ENCODE data around the gene IFNL1.

The IFNL1 gene

GRCh38 chr19:39297931-39298634, 1.9 kb downstream of the IFNL1 start:
- TF ChIP-seq CTCF (IDR thresholded peaks at IDR 0.05; ENCODE audit: control insufficient read depth, insufficient read depth, low read depth, low read length, missing control alignments): no peak
- no peak overlapping the region for H3K4me3 ChIP-seq (ENCODE audit: control insufficient read depth, low read depth, low read length)

GRCh38 chr19:39299404-39299803, 3.2 kb downstream of the IFNL1 start:
- no peak overlapping the region for H3K4me3 ChIP-seq (ENCODE audit: control insufficient read depth, low read depth, low read length)
- DNase-seq (ENCODE audit: low read depth): no peak
- TF ChIP-seq CTCF (IDR thresholded peaks at IDR 0.05; ENCODE audit: control insufficient read depth, insufficient read depth, low read depth, low read length, missing control alignments): no peak

More at GRCh38 chr19:39297931-39298634, 1.9 kb downstream of the IFNL1 start:
- no peak for DNase-seq (ENCODE audit: low read depth)

- H3K4me3 ChIP-seq (ENCODE audit: control insufficient read depth, low read depth, low read length): no peak overlapping the region
- TF ChIP-seq CTCF (IDR thresholded peaks at IDR 0.05; ENCODE audit: control insufficient read depth, insufficient read depth, low read depth, low read length, missing control alignments): no peak
- DNase-seq (ENCODE audit: low read depth): no peak
These were observed 3.6 kb downstream of the IFNL1 start for GRCh38 chr19:39299832-39300231.

- H3K4me3 ChIP-seq (ENCODE audit: control insufficient read depth, low read depth, low read length): no peak overlapping the region
- TF ChIP-seq CTCF (IDR thresholded peaks at IDR 0.05; ENCODE audit: control insufficient read depth, insufficient read depth, low read depth, low read length, missing control alignments): no peak
- no peak for DNase-seq (ENCODE audit: low read depth)
These were observed 4.8 kb downstream of the IFNL1 start for GRCh38 chr19:39301021-39301420.

GRCh38 chr19:39301562-39301961, 5.4 kb downstream of the IFNL1 start:
- no peak for TF ChIP-seq CTCF (IDR thresholded peaks at IDR 0.05; ENCODE audit: control insufficient read depth, insufficient read depth, low read depth, low read length, missing control alignments)
- no peak for DNase-seq (ENCODE audit: low read depth)
- no peak overlapping the region for H3K4me3 ChIP-seq (ENCODE audit: control insufficient read depth, low read depth, low read length)

GRCh38 chr19:39303373-39304184, 7.4 kb downstream of the IFNL1 start:
- no peak for DNase-seq (ENCODE audit: low read depth)
- TF ChIP-seq CTCF (IDR thresholded peaks at IDR 0.05; ENCODE audit: control insufficient read depth, insufficient read depth, low read depth, low read length, missing control alignments): no peak
- no peak overlapping the region for H3K4me3 ChIP-seq (ENCODE audit: control insufficient read depth, low read depth, low read length)

Measured in AG09309 (cell line).